ENCODE data around the gene ITPR1.

DNA sequence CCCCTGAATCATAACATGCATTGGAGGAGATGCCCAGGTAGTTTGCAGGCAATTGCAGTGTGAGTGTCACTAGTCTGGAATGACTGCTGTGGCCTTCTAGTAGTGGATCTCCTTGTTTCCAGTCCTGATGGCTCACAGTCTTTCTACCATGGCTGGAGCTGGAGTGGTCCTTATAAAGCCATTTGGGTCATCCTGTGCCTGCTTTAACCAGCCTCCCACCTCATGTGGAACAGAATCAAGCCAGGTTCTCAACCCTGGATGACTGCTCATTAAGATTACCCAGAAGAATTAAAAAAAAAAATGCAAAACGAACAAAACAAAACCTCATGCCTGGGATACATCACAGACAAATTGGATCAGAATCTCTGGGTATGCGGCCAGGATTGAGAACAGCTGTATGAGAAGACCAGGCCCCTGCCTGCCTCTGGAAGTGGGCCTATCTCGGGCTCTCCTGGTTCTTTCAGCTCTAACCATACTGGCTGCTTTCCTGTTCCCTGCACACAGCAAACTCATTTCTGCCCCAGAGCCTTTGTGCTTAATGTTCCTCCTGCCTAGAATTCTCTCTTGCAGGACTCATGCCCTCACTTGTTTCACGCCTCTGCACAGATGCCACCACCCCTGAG lies 96.4 kb downstream of the ITPR1 start:
- TF ChIP-seq, protein P1, sequence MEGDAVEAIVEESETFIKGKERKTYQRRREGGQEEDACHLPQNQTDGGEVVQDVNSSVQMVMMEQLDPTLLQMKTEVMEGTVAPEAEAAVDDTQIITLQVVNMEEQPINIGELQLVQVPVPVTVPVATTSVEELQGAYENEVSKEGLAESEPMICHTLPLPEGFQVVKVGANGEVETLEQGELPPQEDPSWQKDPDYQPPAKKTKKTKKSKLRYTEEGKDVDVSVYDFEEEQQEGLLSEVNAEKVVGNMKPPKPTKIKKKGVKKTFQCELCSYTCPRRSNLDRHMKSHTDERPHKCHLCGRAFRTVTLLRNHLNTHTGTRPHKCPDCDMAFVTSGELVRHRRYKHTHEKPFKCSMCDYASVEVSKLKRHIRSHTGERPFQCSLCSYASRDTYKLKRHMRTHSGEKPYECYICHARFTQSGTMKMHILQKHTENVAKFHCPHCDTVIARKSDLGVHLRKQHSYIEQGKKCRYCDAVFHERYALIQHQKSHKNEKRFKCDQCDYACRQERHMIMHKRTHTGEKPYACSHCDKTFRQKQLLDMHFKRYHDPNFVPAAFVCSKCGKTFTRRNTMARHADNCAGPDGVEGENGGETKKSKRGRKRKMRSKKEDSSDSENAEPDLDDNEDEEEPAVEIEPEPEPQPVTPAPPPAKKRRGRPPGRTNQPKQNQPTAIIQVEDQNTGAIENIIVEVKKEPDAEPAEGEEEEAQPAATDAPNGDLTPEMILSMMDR (IDR thresholded peaks at IDR 0.05): no peak
- no peak for TF ChIP-seq RXRA (IDR thresholded peaks at IDR 0.05; ENCODE audit: borderline replicate concordance, low read depth)
- TF ChIP-seq ELF1 (IDR thresholded peaks at IDR 0.05): no peak
- TF ChIP-seq, protein P2, sequence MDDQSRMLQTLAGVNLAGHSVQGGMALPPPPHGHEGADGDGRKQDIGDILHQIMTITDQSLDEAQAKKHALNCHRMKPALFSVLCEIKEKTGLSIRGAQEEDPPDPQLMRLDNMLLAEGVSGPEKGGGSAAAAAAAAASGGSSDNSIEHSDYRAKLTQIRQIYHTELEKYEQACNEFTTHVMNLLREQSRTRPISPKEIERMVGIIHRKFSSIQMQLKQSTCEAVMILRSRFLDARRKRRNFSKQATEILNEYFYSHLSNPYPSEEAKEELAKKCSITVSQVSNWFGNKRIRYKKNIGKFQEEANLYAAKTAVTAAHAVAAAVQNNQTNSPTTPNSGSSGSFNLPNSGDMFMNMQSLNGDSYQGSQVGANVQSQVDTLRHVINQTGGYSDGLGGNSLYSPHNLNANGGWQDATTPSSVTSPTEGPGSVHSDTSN (IDR thresholded peaks at IDR 0.05): no peak
- TF ChIP-seq EP300 (IDR thresholded peaks at IDR 0.05; ENCODE audit: borderline replicate concordance in 1 of 2, low read depth in 1 of 2, low read length in 1 of 2): peak in 1 of 2 experiments; percentile 43; a peak in 1 of 4 replicates
- TF ChIP-seq, protein P3, sequence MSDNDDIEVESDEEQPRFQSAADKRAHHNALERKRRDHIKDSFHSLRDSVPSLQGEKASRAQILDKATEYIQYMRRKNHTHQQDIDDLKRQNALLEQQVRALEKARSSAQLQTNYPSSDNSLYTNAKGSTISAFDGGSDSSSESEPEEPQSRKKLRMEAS (IDR thresholded peaks at IDR 0.05; ENCODE audit: low read depth): no peak
- TF ChIP-seq TEAD4 (IDR thresholded peaks at IDR 0.05; ENCODE audit: borderline replicate concordance, insufficient read depth): no peak

Data from SK-N-SH (cell line).